ENCODE data around the gene SLC26A3.
"Not testable (repeated sequence)": the region's sequence is repeated elsewhere in the genome, so short reads cannot be mapped to it uniquely, and the experiment has no call there.

SLC26A3 gene

DNA sequence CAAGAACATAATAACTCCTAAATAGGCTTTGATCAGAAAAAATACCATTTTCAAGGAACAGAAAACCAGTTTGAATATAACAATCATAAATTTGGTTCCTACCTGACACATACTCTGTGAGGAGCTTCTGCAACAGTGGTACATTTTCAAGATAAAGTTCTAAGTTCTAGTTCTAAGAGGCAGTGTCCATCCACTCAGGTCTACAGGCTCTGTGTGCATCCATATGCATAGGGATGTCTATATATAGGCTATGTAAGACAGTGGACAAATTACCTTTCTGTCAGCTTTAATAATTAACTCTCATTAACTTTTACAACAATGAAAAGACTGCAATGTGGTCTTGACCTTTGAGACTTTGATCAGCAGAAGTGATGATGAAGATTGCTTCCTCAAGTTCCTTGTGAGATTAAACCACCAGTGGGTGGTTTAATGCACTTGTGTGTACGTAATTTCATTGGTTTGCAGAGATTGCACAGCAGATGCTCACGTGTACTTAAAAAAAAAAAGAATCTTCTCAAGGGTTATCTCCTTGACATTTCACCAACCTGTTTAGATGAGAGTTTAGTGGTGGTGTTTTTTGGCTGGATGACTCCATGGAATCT is at the start of gene SLC26A3:
Gene SLC26A3 (minus strand): TSS at position 215 of the 602 bp plus-strand sequence. CDS start 8,714 bp downstream, outside the sequence.
- DNase-seq (ENCODE audit: low read depth, low spot score): no peak

GRCh38 chr7:107850643-107851042 is 47.6 kb upstream of the SLC26A3 start:
- DNase-seq (ENCODE audit: low read depth, low spot score): no peak

GRCh38 chr7:107850216-107850615 is 47.2 kb upstream of the SLC26A3 start:
- DNase-seq (ENCODE audit: low read depth, low spot score): no peak

GRCh38 chr7:107848211-107848610 is 45.2 kb upstream of the SLC26A3 start:
- DNase-seq (ENCODE audit: low read depth, low spot score): not testable (repeated sequence)

- not testable (repeated sequence) for DNase-seq (ENCODE audit: low read depth, low spot score)
Observed at GRCh38 chr7:107847836-107848175, 44.8 kb upstream of the SLC26A3 start.

DNA sequence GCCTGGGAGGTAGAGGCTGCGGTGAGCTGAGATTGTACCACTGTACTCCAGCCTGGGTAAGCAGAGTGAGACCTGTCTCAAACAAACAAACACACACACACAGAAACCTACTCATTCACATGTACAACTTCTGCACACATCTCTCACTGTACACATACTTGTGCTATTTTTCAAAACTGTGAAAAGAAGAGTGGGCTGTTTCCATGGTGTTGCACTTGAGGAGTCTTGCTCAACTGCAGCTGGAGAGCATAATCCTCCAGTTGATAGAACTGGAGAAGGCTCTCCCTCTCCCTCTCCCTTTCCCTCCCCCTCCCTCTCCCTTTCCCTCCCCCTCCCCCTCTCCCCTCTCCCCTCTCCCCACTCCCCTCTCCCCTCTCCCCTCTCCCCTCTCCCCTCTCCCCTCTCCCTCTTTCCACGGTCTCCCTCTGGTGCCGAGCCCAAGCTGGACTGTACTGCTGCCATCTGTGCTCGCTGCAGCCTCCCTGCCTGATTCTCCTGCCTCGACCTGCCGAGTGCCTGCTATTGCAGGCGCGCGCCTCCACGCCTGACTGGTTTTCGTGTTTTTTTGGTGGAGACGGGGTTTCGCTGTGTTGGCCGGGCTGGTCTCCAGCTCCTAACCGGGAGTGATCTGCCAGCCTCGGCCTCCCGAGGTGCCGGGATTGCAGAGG is 44.3 kb upstream of the SLC26A3 start:
- DNase-seq (ENCODE audit: low read depth, low spot score): no peak

DNA sequence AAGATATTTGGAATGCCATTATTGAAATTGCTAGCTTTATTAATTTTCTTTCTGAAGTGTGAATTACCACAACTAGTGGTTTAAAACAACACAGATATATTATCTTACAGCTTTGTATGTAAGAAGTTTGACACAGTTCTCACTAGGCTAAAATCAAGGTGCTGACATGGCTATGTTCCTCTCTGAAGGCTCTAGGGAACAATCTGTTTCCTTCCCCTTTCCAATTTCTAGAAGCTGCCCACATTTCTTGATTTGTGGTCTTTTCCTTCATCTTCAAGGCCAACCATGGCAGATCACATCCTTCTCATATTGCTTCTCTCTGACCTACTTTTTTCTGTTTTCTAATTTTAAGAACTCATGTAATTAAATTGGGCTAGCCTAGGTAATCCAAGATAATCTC is 43.3 kb upstream of the SLC26A3 start:
- no peak for DNase-seq (ENCODE audit: low read depth, low spot score)

DNA sequence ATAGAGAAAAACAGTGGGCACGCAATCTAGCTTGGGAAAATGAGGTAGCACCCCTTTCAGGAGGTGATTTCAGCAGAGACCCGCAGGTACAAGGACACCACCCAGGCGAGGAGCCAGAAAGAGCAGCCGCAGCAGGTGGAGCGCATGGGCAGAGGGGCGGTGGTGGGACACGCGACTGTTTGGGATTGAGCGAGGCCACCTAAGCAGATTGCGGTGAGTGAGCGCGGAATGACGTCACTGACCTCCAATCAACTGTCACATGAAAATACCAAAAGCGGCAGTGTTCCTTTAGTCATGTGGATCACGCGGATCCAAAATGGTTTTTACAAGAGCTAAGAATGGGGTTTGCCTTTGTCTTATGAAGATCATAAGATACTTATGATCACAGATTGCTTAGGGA is 40.2 kb upstream of the SLC26A3 start:
- no peak for DNase-seq (ENCODE audit: low read depth, low spot score)

DNA sequence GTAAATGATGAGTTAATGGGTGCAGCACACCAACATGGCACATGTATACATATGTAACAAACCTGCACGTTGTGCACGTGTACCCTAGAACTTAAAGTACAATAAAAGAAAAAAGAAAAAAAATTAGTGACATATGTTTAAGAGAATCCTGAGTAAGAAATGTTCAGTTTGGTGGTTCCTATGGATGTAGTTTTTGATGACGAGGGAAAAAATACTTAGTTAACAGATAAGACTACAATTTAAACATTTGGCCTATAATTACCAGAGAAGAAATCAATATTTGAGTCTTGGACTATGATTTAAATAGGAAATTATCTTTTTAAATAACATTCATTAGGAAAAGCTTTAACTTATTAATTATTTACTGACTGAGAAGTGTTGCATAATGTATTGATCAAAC is 39.2 kb upstream of the SLC26A3 start:
- no peak for DNase-seq (ENCODE audit: low read depth, low spot score)

- DNase-seq (ENCODE audit: low read depth, low spot score): no peak
Observed at GRCh38 chr7:107838816-107839565, 36.0 kb upstream of the SLC26A3 start.

DNA sequence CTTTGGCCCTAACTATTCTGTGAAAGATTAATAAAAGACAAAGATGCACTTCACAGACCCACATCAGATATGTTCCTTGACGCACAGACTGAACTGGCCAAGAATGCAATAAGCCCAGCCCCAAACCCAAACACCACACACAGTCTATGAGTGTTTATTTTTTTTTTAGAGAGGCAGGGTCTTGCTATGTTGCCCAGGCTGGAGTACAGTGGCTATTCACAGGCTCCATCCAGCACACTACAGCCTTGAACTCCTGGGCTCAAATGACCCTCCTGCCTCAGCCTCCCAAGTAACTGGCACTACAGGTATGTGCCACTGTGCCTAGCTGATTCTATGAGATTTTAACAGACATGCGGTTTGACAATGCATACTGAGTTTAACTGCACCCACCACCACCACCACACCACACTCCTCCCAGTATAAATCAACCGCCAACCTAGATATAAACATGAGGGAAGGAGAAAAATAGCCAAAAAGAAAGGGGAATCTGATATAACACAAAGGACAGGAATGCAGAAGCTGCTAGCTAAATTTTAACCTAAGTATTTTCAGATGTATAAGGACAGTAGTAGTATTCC is 35.1 kb upstream of the SLC26A3 start:
- DNase-seq (ENCODE audit: low read depth, low spot score): no peak

- no peak for DNase-seq (ENCODE audit: low read depth, low spot score)
Observed at GRCh38 chr7:107837145-107837512, 34.1 kb upstream of the SLC26A3 start.

- DNase-seq (ENCODE audit: low read depth, low spot score): no peak
Observed at GRCh38 chr7:107836237-107837144, 33.5 kb upstream of the SLC26A3 start.

GRCh38 chr7:107834401-107834800 is 31.4 kb upstream of the SLC26A3 start:
- no peak for DNase-seq (ENCODE audit: low read depth, low spot score)

GRCh38 chr7:107833684-107834106 is 30.7 kb upstream of the SLC26A3 start:
- DNase-seq (ENCODE audit: low read depth, low spot score): no peak

GRCh38 chr7:107830420-107830819 is 27.4 kb upstream of the SLC26A3 start:
- no peak for DNase-seq (ENCODE audit: low read depth, low spot score)

DNA sequence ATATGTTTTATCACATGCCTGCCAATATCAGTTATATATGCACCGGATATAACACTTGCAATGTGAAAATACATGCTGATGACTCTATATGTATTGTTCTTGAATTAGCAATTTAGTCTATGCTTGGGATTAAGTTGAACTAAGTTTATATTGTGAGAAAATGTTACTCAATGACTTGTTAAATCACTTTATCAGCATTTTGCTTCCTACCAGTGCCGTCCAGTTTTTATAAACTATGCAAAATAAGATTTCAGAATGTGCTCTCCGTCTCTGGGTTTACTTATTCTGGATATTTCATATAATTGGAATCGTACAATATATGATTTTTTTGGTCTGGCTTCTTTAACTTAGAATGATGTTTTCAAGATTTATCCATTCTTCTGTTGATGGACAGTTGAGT is 25.5 kb upstream of the SLC26A3 start:
- no peak for DNase-seq (ENCODE audit: low read depth, low spot score)

- no peak for DNase-seq (ENCODE audit: low read depth, low spot score)
Observed at GRCh38 chr7:107827501-107827900, 24.5 kb upstream of the SLC26A3 start.

DNA sequence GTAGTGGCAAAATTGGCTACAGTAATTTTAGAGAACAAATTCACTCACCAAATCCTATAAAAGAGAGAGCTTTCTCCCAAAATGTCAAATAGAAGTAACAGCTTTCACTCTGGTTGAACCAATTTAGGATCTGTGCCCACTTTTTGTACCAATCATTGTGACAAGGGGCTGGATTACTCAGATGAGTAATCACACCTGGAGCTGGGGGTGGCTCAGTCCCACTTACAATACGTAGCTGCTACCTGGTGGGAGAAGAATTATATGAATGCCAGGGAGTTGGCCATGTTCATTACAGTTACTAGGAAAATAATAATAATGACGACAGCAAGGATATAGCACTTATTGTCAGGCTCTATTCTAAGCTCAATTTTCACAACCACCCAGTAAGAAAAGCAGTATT is 23.4 kb upstream of the SLC26A3 start:
- no peak for DNase-seq (ENCODE audit: low read depth, low spot score)

DNA sequence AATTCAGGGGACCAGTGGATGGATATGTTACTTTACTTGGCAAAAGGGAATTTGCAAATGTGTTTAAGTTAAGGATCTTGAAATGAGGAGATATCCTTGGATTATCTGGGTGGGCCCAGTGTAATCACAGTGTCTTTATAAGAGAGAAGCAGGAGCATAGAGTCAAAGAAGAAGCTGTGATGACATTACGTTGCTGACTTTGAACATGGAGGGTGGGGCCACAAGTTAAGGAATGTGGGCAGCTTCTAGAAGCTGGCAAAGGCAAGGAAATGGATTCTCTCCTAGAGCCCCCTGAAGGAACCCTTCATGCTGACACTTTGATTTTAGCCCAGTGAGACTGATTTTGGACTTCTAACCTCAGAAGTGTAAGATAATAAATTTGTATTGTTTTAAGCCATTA is 21.8 kb upstream of the SLC26A3 start:
- DNase-seq (ENCODE audit: low read depth, low spot score): no peak

- DNase-seq (ENCODE audit: low read depth, low spot score): no peak
Observed at GRCh38 chr7:107818622-107819021, 15.6 kb upstream of the SLC26A3 start.

All from smooth muscle cell of the brain vasculature (primary cell).